GM21576 (cell line): ENCODE data around the gene PLOD1.
A peak's percentile ranks its signal among the peaks of the same experiment; 100 is the strongest.
"Not testable (repeated sequence)": the region's sequence is repeated elsewhere in the genome, so short reads cannot be mapped to it uniquely, and the experiment has no call there.

Experiments used
- ATAC-seq: cut with Tn5 transposase; IDR thresholded peaks from one replicate; pipeline ENCODE4 v1.9.1; 2021; ENCODE audit warnings: mild to moderate bottlenecking, moderate library complexity; ENCODE audit not compliant: unreplicated experiment

The PLOD1 gene

DNA sequence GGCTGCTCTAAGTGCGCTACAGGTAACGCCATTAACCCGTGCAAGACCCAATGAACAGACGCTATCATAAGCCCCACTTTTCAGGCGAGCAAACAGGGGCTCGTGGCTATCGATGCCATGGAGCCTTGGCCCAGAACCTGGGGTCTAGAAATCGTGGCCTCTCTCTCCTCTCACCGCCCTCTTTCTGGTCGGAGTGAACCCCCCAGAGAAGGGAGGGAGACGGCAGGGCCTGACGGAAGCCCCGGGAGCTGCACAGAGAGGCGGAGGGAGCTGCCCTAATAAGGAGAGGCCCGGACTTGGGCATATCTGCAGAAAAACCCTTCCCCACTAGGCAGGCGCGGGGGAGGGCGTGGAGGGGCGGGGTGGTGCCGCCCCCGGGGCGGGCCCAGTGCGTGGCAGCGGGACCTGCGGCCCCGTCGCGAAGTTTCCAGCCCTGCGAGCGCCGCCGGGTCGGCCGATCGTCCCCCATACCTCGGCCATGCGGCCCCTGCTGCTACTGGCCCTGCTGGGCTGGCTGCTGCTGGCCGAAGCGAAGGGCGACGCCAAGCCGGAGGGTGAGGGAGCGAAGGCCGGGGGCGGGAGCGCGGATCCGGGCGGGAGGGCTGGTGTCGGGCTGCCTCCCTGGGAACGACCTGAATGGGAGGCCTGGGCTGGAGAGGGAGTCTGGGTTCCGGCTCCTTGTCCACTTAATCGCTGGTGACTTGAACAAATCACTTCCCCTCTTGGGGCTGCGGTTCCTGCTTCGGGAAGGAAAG lies at the start of gene PLOD1:
TSS of gene PLOD1 (plus strand) at position 416 of the 755 bp plus-strand sequence. CDS start at position 479, 63 bp downstream.
- ATAC-seq, result peak; percentile 77

DNA sequence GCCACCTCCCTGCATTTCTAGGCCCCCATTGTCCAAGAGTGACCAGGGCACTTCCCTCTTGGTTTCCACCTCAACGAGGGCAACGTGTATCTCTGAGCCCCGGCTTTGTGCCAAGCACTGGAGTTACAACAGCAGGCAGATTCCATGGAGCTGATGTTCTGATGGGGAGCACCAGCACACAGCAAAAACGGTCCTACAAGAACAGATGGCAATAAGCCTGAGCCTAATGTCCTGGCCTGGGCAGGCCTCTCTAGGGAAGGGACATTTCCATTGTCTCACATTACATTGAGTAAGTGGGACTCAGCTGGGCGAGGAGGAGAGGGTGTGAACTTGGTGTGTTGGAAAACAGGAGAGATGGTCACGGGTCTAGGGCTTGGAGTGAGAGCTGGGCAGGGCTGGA lies 48.6 kb upstream of the PLOD1 start:
- ATAC-seq, result no peak

DNA sequence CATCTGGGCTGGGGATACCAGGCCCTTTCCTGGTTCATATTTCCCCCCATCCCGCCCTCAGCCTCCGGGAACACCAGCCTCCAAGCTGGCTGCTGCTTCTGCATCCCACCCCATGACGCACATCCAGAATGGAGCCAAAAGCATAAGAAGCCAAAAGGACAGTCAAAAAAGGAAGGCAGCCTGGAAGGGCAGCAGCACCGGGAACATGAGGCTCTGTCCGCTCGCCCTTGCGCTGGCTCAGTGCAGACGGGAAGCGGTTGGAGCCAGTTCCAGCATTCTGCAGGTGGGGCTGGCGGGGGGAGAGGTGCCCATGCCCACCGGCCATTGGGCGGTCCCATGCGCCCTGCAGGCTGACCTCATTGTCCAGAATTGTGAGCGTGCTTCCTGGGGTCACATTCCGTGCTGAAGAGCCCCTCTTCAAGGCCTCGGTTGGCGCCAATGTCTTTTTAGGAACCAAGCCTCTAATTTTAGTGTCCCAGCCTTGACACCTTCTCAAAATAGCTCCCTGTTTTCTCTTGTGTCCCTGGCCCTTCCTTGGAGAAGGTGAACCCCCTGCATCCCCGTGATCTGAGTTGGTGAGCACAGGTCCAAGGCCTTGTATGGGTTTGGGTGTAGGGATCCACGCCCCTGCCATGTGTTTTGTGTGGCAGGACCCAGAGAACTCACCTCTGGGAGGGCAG lies 47.4 kb upstream of the PLOD1 start:
- no peak for ATAC-seq

DNA sequence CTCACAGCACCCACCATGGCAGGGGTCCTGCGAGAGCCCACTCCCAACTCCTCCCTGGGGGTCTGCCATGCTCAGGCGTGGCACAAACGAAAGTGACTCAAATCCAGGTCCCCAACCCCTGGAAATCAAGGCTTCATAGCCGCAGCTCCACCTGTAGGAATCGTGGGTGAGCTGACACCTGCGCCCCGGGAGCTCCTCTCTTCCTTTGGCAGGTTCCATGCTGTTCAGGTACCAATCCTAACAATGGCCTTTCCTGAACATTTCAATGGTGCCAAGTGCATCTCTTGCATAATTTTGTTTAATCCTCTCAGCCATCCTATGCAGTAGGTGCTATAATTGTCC lies 46.9 kb upstream of the PLOD1 start:
- ATAC-seq, result no peak

DNA sequence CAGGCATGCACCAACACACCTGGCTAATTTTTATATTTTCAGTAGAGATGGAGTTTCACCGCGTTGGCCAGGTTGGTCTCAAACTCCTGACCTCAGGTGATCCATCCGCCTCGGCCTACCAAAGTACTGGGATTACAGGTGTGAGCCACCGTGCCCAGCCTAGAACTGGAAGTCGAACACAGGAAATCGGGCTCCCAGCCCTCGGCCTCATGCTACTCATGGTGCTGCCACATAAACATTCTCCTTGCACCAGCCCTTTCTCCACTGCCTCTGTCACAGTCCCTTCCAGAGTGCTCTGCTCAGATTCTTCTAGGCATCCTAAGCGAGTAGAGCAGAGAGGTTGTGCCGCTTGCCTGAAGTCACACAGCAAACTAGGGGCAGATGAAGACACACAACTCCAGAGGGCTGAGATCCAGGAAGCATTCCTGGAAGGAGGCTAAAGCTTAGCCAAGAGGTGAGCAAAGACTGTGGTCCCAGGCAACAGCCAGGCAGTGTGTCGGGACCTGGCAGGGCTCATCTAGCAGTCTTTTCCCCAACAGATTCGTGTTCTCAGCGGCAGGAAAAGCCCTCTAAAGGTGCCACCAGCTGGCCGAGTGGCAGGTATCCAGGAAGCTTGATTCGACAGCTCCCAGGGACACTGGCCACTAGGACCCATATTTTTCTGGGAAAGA lies 46.2 kb upstream of the PLOD1 start:
- ATAC-seq, result no peak

DNA sequence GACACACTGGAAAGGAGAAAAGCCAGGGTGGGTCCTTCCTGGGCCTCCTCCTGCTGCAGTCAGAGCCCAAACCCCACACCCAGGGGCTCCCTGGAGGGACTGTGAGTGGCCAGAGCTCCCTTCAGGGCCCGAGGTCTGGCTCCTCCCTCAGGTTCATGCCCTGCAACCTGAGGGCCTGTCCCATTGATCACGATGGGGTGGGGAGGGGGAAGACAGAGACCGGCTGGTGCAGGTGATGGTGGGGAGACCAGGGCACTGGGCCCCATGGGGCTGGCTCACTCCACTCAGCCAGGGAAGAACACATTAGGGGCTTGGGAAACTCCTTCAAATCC lies 45.7 kb upstream of the PLOD1 start:
- ATAC-seq, result no peak

DNA sequence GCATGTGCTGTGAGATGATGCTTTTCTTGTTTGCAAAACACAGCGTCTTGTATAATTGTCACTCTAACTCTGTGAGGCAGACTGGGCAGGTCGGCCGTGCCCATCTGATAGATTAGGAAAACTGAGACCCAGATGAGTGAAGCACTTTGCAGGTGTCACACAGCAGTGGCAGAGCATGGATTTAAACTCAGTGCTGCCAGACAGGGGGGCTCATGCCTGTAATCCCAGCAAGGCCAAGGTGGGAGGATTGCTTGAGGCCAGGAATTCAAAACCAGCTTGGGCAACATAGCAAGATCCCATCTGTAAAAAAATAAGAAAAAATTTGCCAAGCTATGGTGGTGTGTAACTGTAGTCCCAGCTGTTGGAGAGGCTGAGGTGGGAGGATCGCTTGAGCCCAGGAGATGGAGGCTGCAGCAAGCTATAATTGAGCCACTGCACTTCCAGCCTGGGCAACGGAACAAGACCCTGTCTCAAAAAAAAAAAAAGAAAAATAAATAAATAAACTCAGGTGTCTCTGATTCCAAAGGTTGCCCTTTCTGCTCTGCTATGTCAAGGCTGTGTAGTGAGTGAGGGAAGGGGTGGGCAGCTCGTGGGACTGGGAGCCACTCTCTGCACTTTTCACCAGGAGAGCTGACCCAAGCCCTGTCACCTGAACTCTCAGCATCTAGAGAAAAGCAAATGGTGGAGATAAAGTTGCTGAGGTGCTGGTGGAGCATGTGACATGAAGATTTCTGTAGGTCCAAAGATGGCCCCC lies 42.9 kb upstream of the PLOD1 start:
- ATAC-seq, result no peak

DNA sequence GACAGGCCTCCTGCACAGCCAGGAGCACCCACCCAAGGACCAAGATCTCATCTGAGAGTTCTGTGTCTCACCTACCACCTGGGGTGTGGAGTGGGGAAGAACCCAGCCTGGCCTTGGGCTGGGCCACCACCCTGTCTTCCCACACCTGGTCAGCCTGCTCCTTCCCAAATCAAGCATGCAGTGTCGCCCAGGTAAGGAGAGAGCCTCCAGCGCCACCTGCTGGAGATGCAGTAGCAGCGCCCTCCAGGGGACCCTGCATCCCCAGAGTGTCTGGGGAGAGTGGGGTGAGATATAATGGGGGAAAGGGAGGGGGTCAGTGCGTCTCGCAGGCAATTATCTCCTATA lies 40.6 kb upstream of the PLOD1 start:
- no peak for ATAC-seq

DNA sequence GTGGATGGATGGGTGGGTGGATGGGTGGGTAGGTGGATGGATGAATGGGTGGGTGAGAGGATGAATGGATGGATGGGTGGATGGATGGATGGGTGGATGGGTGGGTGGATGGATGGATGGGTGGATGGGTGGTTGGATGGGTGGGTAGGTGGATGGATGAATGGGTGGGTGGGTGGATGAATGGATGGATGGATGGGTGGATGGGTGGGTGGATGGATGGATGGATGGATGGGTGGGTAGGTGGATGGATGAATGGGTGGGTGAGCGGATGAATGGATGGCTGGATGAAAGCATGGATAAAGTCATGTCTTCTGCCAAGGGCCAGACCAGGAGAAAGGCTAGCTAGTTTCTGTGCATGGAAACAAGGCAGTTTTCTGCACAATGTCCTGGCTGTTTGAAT lies 40.0 kb upstream of the PLOD1 start:
- ATAC-seq, result not testable (repeated sequence)

DNA sequence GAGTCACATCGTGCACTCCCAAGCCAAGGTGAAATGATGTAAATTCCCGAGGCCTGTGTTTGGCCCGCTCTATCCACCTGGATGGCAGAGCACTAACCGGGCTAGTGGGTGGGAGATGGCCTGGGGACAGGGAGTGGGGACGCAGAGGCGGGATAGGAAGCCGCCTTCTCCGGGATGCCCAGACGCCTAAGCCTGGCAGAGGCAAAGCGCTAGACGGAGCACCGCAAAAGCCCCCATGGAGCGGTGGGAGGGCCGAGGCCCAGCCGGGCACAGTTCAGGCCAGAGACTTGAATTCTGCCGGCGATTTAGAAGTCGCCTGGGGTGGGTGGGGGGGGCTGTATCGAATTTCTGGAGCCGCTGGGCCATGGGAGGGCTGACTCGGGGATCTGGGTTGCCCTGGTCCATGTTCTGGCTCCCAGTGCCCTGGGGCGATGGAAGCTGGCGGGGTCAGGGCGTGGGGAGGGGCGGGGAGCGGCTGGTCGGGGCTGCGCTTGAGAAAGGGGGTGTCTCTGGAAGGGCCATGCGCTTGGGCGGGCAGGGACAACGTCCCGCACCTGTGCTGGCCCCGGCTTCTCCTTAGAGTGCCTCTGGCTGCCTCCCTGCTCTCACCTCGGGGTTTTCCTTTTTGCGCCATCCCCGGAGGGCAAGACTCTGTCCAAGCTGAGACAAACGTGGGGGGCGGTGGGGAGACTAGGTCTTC lies 36.3 kb upstream of the PLOD1 start:
- no peak for ATAC-seq

DNA sequence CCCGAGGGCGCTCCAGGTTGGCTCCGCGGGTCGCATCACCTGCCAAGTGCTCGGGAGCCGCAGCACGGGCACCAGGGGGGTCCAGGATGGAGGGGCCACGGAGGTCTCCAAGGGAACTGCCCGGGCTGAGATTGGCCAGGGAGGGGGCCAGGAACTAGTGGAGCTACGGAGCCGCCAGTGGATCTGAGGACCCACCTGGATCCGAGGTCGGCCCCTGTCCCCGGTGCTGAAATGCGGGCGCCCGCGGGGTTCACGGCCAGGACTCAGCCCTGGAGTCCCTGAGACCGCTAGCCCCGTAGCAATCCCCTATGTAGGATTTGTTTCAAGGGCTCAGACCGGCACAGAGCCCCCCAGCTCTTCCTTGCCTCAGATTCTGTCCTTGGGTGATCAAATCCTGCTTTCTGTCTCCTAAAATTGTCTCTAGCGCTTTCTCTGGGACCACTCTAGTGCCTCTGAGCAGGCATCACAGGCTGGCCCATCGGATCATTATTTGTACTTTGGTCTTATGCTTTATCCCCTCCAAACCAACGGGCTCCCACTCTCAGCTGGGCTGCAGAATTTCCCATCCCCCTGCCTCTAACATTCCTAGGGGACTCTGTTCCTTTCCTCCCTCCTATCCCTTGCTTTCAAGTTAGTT lies 35.6 kb upstream of the PLOD1 start:
- ATAC-seq, result no peak

DNA sequence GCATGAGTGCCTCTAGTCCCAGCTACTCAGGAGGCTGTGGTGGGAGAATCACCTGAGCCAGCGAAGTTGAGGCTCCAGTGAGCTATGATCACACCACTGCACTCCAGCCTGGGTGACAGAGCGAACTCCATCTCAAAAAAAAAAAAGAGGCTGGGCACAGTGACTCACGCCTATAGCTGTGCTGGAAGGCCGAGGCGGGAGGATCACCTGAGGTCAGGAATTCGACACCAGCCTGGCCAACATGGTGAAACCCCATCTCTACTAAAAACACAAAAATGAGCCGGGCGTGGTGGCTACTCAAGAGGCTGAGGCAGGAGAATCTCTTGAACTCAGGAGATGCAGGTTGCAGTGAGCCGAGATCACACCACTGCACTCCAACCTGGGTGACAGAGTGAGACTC lies 33.1 kb upstream of the PLOD1 start:
- not testable (repeated sequence) for ATAC-seq

DNA sequence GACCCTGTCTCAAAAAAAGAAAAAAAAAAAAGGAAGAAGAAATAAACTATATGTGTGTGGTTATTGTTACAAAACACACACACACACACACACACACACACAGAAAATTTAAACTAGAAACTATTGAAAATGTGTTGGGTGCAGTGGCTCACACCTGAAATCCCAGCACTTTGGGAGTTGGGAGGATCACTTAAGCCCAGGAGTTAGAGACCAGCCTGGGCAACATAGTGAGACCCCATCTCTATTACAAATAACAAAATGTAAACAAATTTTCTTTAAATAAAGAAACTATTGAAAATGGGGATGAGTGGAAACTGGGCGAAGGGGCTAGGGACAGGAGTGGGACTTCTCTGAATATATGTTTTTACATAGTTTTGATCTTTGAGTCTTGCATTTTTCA lies 31.3 kb upstream of the PLOD1 start:
- no peak for ATAC-seq

DNA sequence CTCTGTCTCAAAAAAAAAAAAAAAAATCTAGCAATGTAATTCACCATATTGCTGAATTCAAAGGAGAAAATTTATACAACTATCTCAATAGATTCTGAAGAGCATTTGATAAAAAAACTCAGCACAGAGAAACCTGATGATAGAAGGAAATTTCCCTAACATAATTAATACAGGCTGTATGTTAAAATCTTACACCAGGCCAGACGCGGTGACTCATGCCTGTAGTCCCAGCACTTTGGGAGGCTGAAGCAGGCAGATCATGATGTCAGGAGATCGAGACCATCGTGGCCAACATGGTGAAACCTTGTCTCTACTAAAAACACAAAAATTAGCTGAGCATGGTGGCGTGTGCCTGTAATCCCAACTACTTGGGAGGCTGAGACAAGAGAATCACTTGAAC lies 30.4 kb upstream of the PLOD1 start:
- not testable (repeated sequence) for ATAC-seq

DNA sequence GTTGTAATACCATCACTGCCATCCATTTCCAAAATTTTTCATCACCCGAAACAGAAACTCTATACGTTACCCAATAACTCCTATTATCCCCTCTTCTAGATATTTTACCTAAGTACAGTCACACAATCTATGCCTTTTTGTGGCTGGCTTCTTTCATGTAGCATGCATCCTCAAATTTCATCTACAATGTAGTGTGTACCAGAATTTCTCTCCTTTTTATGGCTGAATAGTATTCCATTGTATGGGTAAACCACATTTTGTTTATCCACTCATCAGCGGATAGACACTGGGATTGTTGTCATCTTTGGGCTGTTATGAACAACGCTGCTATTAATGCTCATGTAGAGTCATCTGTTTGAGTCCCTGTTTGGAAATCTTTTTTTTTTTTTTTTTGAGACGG lies 29.5 kb upstream of the PLOD1 start:
- no peak for ATAC-seq

DNA sequence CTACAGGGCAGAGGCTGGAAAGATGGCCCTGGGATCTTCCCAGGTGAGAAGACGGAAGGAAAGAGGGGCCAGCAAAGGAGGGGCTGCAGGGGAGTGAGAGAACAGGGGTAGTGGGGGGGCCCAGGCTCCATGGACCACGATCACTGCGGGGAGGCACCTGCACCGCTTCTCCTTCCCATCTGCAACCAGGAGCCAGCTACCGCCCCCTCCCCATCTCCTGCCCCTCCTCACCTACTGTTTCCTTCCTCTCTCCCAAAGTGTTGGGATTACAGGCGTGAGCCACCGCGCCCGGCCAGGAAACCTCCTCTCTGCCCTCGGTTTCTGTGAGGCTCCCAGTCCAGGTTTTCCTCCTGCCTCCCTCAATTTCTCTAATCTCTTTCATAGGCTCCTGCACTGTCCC lies 27.6 kb upstream of the PLOD1 start:
- no peak for ATAC-seq

DNA sequence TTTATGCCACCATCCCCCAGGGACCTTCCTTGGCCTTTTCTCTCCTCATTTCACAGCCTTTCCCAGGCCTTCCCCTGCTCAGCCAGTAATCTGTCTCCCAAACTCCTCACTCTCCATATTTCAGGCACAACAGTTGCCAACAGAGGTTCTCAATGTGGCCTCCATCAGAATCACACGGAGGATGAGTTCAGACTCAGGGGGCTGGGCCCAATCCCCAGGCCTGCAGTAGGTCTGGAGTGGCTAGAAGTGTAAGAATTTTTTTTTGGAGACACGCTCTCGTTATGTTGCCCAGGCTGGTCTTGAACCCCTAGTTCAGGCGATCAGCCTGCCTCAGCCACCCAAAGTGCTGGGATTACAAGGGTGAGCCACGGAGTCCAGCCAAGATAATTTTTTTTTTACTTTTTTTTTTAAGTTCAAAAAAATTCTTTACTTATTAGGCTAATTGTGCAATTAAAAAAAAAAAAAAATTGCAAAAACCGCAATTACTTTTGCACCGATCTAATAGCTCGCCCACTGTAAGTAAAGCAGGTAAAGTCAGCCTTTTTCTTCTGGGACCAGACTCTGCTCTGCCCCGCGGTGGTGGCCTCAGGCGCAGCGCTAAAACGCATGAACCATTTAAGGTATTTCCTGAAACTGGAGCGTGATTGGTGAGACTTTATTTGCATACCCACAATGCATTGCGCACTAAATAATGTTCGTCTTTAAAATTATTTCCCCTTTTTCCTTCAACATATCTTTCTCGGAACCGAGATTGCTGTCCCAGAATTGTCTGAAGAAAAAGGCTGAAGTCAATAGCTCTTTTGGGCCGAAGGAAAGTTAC lies 27.0 kb upstream of the PLOD1 start:
- peak; percentile 39 for ATAC-seq

DNA sequence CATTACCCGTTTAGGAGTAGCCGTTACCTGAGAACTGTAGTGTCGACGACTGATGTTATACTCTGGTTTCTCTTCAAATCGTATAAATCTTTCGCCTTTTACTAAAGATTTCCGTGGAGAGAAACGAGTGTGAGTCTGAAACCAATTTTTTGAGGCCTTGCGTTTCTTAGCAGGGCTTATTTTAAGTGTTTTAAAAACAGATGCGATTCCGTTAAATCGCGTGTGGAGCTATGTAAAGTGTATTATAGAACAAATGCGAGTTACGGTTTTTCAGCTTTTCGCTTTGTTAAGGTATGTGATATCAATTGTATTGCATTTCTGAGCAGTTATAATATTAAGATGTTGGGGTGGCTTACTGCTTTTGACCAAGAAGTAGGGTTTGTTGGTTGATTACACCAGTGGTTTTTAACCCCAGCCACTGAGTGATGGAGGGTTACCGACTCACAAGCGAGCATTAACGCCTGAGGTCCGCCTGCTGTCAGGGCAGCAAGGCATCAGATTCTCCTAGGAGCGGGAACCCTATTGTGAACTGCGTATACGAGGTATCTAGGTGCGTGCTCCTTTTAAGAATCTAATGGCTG lies 26.3 kb upstream of the PLOD1 start:
- peak; percentile 38 for ATAC-seq

DNA sequence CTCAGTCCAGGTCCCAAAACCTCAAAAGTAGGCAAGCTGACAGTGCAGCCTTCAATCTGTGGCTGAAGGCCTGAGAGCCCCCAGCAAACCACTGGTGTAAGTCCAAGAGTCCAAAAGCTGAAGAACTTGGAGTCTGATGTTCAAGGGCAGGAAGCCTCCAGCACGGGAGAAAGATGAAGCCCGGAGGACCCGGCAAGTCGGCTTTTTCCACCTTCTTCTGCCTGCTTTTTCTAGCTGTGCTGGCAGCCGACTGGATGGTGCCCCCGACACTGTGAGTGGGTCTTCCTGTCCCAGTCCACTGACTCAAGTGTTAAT lies 23.6 kb upstream of the PLOD1 start:
- ATAC-seq, result not testable (repeated sequence)

DNA sequence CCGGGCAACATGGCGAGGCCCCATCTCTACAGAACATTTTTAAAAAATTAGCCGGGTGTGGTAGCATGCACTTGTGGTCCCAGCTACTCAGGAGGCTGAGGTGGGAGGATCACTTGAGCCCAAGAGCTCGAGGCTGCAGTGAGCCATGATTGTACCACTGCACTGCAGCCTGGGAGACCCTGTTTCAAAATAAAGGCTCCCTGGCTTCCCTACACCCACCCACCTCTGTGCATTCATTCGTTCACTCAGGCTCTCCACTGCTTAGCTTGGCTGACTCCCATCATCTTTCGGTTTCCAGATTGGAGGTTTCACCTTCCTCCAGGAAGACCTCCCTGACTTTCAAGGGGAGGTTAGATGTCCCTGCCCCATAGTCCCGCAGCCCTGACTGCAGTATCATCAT lies 22.5 kb upstream of the PLOD1 start:
- ATAC-seq, result no peak
